Mucosa of descending colon (tissue), 3 donors: ENCODE results near the gene DPYSL4. TPM values are rescaled to one million over a fixed set of nuclear protein-coding genes. Genes with fewer than 3 reads are reported as not detected.

ENCODE experiments used
- ATAC-seq: fragments of 200-7000 bp; cut with Tn5 transposase; one replicate; pipeline ENCODE4 v1.9.1; 2020; ENCODE audit warnings: mild to moderate bottlenecking, moderate library complexity
- DNase-seq, 3 donors: peaks; one replicate each; pipeline ENCODE4 v3.0.0-alpha.2; 2020
- H3K36me3 ChIP-seq: fragments of 200-600 bp; one replicate; pipeline ENCODE4 v1.8.0; 2021; ENCODE audit warnings: low read depth, mild to moderate bottlenecking
- H3K4me1 ChIP-seq: fragments of 200-600 bp; one replicate; pipeline ENCODE4 v1.8.0; 2021; ENCODE audit warnings: low read depth, mild to moderate bottlenecking
- H3K4me3 ChIP-seq: fragments of 200-600 bp; one replicate; pipeline ENCODE4 v1.8.0; 2021; ENCODE audit warnings: mild to moderate bottlenecking
- H3K9me3 ChIP-seq: fragments of 200-600 bp; one replicate; pipeline ENCODE4 v1.8.0; 2021; ENCODE audit warnings: mild to moderate bottlenecking
- intact Hi-C, 2 donors: fragments of 100-400 bp; cut with DNase I in 1 of 2; cut with micrococcal nuclease in 1 of 2; formaldehyde crosslinking; loops; one replicate each; pipeline versions ENCODE4 v1.11.0 to v1.11.1; 2022; cut with DNase I, micrococcal nuclease
- total RNA-seq, 3 donors: library from RNA; stranded (reverse); fragmentation: NEBNext Ultra II Directional in 2 of 3; extraction: Animal tissue kit (Norgen Biotek cat#: 25700) in 2 of 3; gene quantifications; one replicate each; pipeline versions ENCODE4 v1.2.1 to v1.2.4, GENCODE V29; 2021 to 2023
- TF ChIP-seq, protein P1 (sequence below): fragments of 200-600 bp; IDR thresholded peaks from one replicate; pipeline ENCODE4 v1.8.0; 2022; ENCODE audit warnings: antibody characterized with exemption, mild to moderate bottlenecking
- donor health status: DM: no; HTN: no; CAD: no; lungs with moderate emphysema.
- donor health status: DM: no; HTN: no; CAD: no.
- donor health status: DM: no; HTN: yes; CAD: no.

The DPYSL4 gene
- total RNA-seq, 3 donors from 2014 or later = 0.46 to 1.3 (median 0.55) TPM

GRCh38 chr10:132202070-132202970, 15.6 kb downstream of the DPYSL4 start:
- Histone ChIP-seq H3K36me3 (no peaks in the 10 kb centered on the region), H3K4me3 (no peak overlapping the region), H3K9me3 (no peaks in the 10 kb centered on the region), H3K4me1 (no peaks in the 10 kb centered on the region)
- intact Hi-C loops = no loop called here
- DNase-seq (peak in 1 of 3 donors; percentile 46), ATAC-seq (no peak)
- TF ChIP-seq, protein P1, sequence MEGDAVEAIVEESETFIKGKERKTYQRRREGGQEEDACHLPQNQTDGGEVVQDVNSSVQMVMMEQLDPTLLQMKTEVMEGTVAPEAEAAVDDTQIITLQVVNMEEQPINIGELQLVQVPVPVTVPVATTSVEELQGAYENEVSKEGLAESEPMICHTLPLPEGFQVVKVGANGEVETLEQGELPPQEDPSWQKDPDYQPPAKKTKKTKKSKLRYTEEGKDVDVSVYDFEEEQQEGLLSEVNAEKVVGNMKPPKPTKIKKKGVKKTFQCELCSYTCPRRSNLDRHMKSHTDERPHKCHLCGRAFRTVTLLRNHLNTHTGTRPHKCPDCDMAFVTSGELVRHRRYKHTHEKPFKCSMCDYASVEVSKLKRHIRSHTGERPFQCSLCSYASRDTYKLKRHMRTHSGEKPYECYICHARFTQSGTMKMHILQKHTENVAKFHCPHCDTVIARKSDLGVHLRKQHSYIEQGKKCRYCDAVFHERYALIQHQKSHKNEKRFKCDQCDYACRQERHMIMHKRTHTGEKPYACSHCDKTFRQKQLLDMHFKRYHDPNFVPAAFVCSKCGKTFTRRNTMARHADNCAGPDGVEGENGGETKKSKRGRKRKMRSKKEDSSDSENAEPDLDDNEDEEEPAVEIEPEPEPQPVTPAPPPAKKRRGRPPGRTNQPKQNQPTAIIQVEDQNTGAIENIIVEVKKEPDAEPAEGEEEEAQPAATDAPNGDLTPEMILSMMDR = no peak

DNA sequence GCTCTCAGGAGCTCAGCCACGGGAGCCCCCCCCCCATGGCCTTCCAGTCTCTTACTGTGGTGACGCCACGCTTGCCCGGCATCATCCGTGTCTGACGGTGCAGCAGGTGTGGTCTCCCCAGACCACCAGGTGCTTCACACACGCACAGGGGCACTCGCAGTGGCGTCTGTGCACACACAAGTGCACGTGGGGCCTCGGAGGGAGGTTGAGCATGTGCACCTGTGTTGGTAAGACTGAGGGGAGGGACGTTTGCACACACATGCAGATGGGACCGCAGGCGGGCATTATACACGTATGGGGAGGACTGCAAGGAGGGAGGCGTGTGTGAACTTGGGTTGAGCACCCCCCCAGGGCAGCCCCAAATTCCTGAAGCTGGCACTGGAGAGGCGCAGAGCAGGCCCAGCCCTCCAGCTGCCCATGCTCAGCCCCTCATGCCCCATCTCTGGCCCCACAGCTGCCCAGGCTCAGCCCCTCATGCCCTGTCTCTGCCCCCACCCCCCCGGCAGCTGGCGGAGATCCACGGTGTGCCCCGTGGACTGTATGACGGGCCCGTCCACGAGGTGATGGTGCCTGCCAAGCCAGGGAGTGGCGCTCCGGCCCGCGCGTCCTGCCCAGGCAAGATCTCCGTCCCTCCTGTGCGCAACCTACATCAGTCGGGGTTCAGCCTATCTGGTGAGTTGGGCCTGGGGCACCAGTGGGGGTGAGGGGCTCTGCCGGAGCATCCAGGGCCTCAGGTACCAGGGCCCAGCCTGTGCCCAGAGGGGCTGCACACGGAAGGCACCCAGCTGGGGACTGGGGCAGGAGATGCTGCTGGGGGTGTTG, 16.7 kb downstream of the DPYSL4 start:
- H3K4me3 ChIP-seq = no peak overlapping the region
- no peaks in the 10 kb centered on the region for H3K4me1 ChIP-seq
- DNase-seq (peak in 1 of 3 donors; percentile 49), ATAC-seq (no peak)
- no peaks in the 10 kb centered on the region for H3K36me3 ChIP-seq
- no peaks in the 10 kb centered on the region for H3K9me3 ChIP-seq
- intact Hi-C loops = no loop called here
- TF ChIP-seq, protein P1 = no peak

- H3K4me3 ChIP-seq = no peak overlapping the region
- DNase-seq (peak in 1 of 3 donors; percentile 40), ATAC-seq (no peak)
- TF ChIP-seq, protein P1 = no peak
- H3K36me3 ChIP-seq = no peaks in the 10 kb centered on the region
- no peaks in the 10 kb centered on the region for H3K4me1 ChIP-seq
- no peaks in the 10 kb centered on the region for H3K9me3 ChIP-seq
- intact Hi-C loops = no loop called here
Observed at GRCh38 chr10:132204078-132204780, 17.5 kb downstream of the DPYSL4 start.

DNA sequence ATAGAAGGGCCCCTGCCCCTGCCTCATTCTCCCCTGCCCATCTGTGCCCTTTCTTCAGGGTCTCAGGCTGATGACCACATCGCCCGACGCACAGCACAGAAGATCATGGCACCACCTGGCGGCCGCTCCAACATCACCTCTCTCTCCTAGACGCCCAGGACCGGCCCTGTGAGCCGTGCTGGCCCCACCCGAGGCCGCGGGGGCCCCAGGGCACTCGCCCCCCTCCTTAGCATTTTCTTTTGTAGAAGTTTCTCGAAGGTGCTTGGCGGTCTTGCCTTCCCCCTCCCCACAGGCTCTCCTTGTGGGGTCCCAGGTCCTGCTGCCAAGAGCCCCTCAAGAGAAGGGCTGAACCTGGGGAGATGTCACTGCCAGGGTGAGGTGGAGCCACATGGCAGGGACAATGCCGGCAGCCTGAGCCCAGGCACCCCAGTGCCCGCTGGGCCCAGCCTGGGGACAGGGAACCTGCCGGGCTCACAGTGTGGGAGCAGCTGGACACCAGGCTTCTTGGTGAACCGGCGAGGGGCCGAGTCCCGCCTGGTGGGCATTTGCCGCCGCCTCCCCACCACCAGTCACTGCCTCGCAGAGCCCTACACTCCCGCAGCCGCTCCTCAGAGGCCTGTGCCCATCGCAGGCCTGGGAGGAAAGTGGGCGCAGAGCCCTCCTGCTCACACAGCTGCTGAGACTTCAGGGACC, 18.2 kb downstream of the DPYSL4 start:
- H3K4me3 ChIP-seq = no peak overlapping the region
- TF ChIP-seq, protein P1 = no peak
- no peak for DNase-seq
- H3K4me1 ChIP-seq = no peaks in the 10 kb centered on the region
- no peaks in the 10 kb centered on the region for H3K9me3 ChIP-seq
- no peak for ATAC-seq
- intact Hi-C loops = no loop called here
- H3K36me3 ChIP-seq = no peaks in the 10 kb centered on the region
